OCI-LY3 (cell line): ENCODE measurements around the gene MTX1.

Experiments used
- CTCF ChIP-seq: fragments of 200-600, 300-600 bp; sonication (generic); IDR thresholded peaks from 2 replicates; pipeline ENCODE4 v1.5.1; 2014; ENCODE audit warnings: antibody characterized with exemption, low read length, low read depth
- EZH2phosphoT487 ChIP-seq: fragments of 200-600 bp; shearing (Covaris generic); IDR thresholded peaks from 2 replicates; pipeline ENCODE4 v1.6.1; 2018; ENCODE audit warnings: antibody characterized with exemption, mixed run types, low read depth

DNA sequence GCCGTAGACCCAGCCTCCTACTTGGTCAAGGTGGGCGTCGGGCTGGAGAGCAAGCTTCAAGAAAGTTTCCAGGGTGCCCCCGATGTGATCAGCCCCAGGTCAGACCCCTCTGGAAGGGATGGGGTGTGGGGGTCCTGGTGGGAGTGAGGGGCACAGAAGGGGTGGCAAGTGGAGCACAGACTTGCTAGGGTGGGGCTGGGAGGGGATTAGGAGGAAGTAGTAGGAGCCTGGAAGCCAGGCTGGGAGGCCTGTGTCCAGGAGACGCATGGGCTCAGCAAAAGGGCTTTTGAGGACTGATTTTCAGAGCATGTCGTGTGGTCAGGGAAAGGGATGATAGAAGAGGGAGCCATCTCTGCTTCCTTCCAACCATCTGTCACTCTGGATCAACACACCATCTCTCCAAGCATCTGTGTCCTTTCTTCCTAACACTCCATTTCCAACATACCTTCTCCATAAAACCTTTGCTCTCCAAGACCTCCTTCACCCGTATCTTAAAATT, 26.4 kb upstream of the MTX1 start:
- TF ChIP-seq CTCF (no peak), EZH2phosphoT487 (no peak)
